Measurements from ENCODE around the gene BBS2. TPM values are rescaled to one million over a fixed set of nuclear protein-coding genes. Genes with fewer than 3 reads are reported as not detected.
A peak's percentile ranks its signal among the peaks of the same experiment; 100 is the strongest.

BBS2 gene
- total and polyA plus RNA-seq, 4 donors, result 7.1 to 13.8 (median 11.1) TPM

GRCh38 chr16:56542039-56542438 is 22.2 kb upstream of the BBS2 start:
- no peak for TF ChIP-seq HNF4G (IDR thresholded peaks at IDR 0.05)
- no peak for TF ChIP-seq YY1 (IDR thresholded peaks at IDR 0.05)
- TF ChIP-seq CTCF (IDR thresholded peaks at IDR 0.05; ENCODE audit: low read depth, low read length, missing input control), result no peak
- WGBS, result 16% methylated on average over 2 of the region's 2 CpGs
- no peaks in the 10 kb centered on the region for H3K36me3 ChIP-seq (ENCODE audit: control insufficient read depth in 4 of 4, insufficient read depth in 3 of 4, low read depth in 1 of 4, low read length in 3 of 4)
- no peaks in the 10 kb centered on the region for H3K4me1 ChIP-seq (ENCODE audit: control insufficient read depth in 4 of 4, insufficient read depth in 4 of 4, low read length in 3 of 4)
- no peaks in the 10 kb centered on the region for H3K27me3 ChIP-seq (ENCODE audit: control insufficient read depth in 4 of 4, insufficient read depth in 4 of 4, low read length in 3 of 4)
- H3K9me3 ChIP-seq (ENCODE audit: control insufficient read depth in 4 of 4, low read length in 3 of 4), result no peaks in the 10 kb centered on the region
- H3K4me3 ChIP-seq (ENCODE audit: low read depth in 1 of 3, low read length in 3 of 3), result no peak overlapping the region
- no peak overlapping the region for H3K27ac ChIP-seq (ENCODE audit: low read depth in 1 of 2, low read length in 2 of 2)
- no peak for DNase-seq (ENCODE audit: low spot score)
- H3K9ac ChIP-seq (ENCODE audit: low read depth in 1 of 2, low read length in 2 of 2), result no peak overlapping the region

GRCh38 chr16:56539656-56540055 is 19.8 kb upstream of the BBS2 start:
- no peak for DNase-seq (ENCODE audit: low spot score)
- no peaks in the 10 kb centered on the region for H3K27me3 ChIP-seq (ENCODE audit: control insufficient read depth in 4 of 4, insufficient read depth in 4 of 4, low read length in 3 of 4)
- 76% methylated on average over 4 of the region's 4 CpGs for WGBS
- no peak overlapping the region for H3K9ac ChIP-seq (ENCODE audit: low read depth in 1 of 2, low read length in 2 of 2)
- peak overlapping the region; percentile 14 to 59 for H3K27ac ChIP-seq (ENCODE audit: low read depth in 1 of 2, low read length in 2 of 2)
- H3K4me3 ChIP-seq (ENCODE audit: low read depth in 1 of 3, low read length in 3 of 3), result no peak overlapping the region
- H3K9me3 ChIP-seq (ENCODE audit: control insufficient read depth in 4 of 4, low read length in 3 of 4), result no peaks in the 10 kb centered on the region
- H3K4me1 ChIP-seq (ENCODE audit: control insufficient read depth in 4 of 4, insufficient read depth in 4 of 4, low read length in 3 of 4), result no peaks in the 10 kb centered on the region
- no peaks in the 10 kb centered on the region for H3K36me3 ChIP-seq (ENCODE audit: control insufficient read depth in 4 of 4, insufficient read depth in 3 of 4, low read depth in 1 of 4, low read length in 3 of 4)
- no peak for TF ChIP-seq ATF3 (IDR thresholded peaks at IDR 0.05)
- TF ChIP-seq MAX (IDR thresholded peaks at IDR 0.05), result no peak
- no peak for TF ChIP-seq FOXA1 (IDR thresholded peaks at IDR 0.05)
- TF ChIP-seq REST (IDR thresholded peaks at IDR 0.05), result no peak
- no peak for TF ChIP-seq FOXA2 (IDR thresholded peaks at IDR 0.05)
- no peak for TF ChIP-seq CTCF (IDR thresholded peaks at IDR 0.05; ENCODE audit: low read depth, low read length, missing input control)

- Histone ChIP-seq H3K36me3 (ENCODE audit: control insufficient read depth in 4 of 4, insufficient read depth in 3 of 4, low read depth in 1 of 4, low read length in 3 of 4) (no peaks in the 10 kb centered on the region), H3K9me3 (ENCODE audit: control insufficient read depth in 4 of 4, low read length in 3 of 4) (no peaks in the 10 kb centered on the region), H3K4me3 (ENCODE audit: low read depth in 1 of 3, low read length in 3 of 3) (no peak overlapping the region), H3K27ac (ENCODE audit: low read depth in 1 of 2, low read length in 2 of 2) (no peak overlapping the region), H3K4me1 (ENCODE audit: control insufficient read depth in 4 of 4, insufficient read depth in 4 of 4, low read length in 3 of 4) (no peaks in the 10 kb centered on the region), H3K9ac (ENCODE audit: low read depth in 1 of 2, low read length in 2 of 2) (no peak overlapping the region), H3K27me3 (ENCODE audit: control insufficient read depth in 4 of 4, insufficient read depth in 4 of 4, low read length in 3 of 4) (no peaks in the 10 kb centered on the region)
- 87% methylated on average over 7 of the region's 7 CpGs for WGBS
- no peak for DNase-seq (ENCODE audit: low spot score)
- no peak for TF ChIP-seq REST (IDR thresholded peaks at IDR 0.05)
- no peak for TF ChIP-seq YY1 (IDR thresholded peaks at IDR 0.05)
- no peak for TF ChIP-seq JUND (IDR thresholded peaks at IDR 0.05)
- TF ChIP-seq ZBTB33 (IDR thresholded peaks at IDR 0.05), result no peak
- no peak for TF ChIP-seq RAD21 (IDR thresholded peaks at IDR 0.05)
- TF ChIP-seq ATF3 (IDR thresholded peaks at IDR 0.05), result no peak
- TF ChIP-seq FOXA2 (IDR thresholded peaks at IDR 0.05), result no peak
- TF ChIP-seq RXRA (IDR thresholded peaks at IDR 0.05), result no peak
Measured at GRCh38 chr16:56538331-56538730, 18.5 kb upstream of the BBS2 start.

Measured in liver (tissue), 9 donors.